H1 (cell line): ENCODE data around the gene AGFG2. TPM values are rescaled to one million over a fixed set of nuclear protein-coding genes. Genes with fewer than 3 reads are reported as not detected.

Experiments
- CTCF ChIA-PET: fragments of 300-600 bp; sonication (Branson Sonifier 250); formaldehyde crosslinking; loops from one replicate; lab custom pipeline; 2021; ENCODE audit not compliant: partially characterized antibody; lab: Charles Lee
- POLR2A ChIA-PET: fragments of 300-600 bp; sonication (Branson Sonifier 250); formaldehyde crosslinking; loops from one replicate; lab custom pipeline; 2021; ENCODE audit warnings: inconsistent platforms; ENCODE audit not compliant: partially characterized antibody; lab: Charles Lee
- DNase-seq, 2 experiments: peaks; one replicate each; pipeline versions ENCODE4 v3.0.0 to v3.0.0-alpha.2; 2010 to 2022; ENCODE audit warnings: low spot score in 2 of 2, low read depth in 1 of 2, mixed read lengths in 1 of 2
- FAIRE-seq: peaks from 2 replicates; lab custom pipeline; 2011; peaks lifted over from hg19 to GRCh38; lab: Jason Lieb, UNC
- H2AFZ ChIP-seq: 2 replicates; pipeline ENCODE4 v1.8.1; 2012; ENCODE audit warnings: low read length, inconsistent platforms
- H2AK5ac ChIP-seq: 2 replicates; pipeline ENCODE4 v1.6.1; 2013; ENCODE audit warnings: low read depth, low read length
- H2BK120ac ChIP-seq: replicated peaks from 2 replicates; pipeline ENCODE3; 2013; ENCODE audit warnings: low read depth, low read length, inconsistent platforms
- H2BK12ac ChIP-seq: 2 replicates; pipeline ENCODE4 v1.6.1; 2013; ENCODE audit warnings: low read depth, low read length
- H2BK15ac ChIP-seq: 2 replicates; pipeline ENCODE4 v1.6.1; 2013; ENCODE audit warnings: low read length
- H2BK20ac ChIP-seq: 2 replicates; pipeline ENCODE4 v1.6.1; 2013; ENCODE audit warnings: low read length
- H2BK5ac ChIP-seq: 2 replicates; pipeline ENCODE4 v1.6.1; 2013; ENCODE audit warnings: low read depth, low read length
- H3K14ac ChIP-seq: 2 replicates; pipeline ENCODE4 v1.6.1; 2013; ENCODE audit warnings: inconsistent platforms; ENCODE audit not compliant: insufficient read length
- H3K18ac ChIP-seq: 2 replicates; pipeline ENCODE4 v1.6.1; 2013; ENCODE audit warnings: low read length; ENCODE audit errors: extremely low read depth
- H3K23ac ChIP-seq: 2 replicates; pipeline ENCODE4 v1.6.1; 2013; ENCODE audit warnings: inconsistent platforms; ENCODE audit not compliant: insufficient read length
- H3K23me2 ChIP-seq: 2 replicates; pipeline ENCODE4 v1.6.1; 2013; ENCODE audit warnings: low read depth, low read length
- H3K27ac ChIP-seq: 2 replicates; pipeline ENCODE4 v1.6.1; 2011; ENCODE audit warnings: low read depth, low read length, inconsistent platforms
- H3K27me3 ChIP-seq, 4 experiments: replicated peaks in 1 of 4; 1 replicate in 1 of 4; 2 replicates in 3 of 4; pipeline versions ENCODE4 v1.6.1 to v1.8.1; 2011 to 2013; ENCODE audit warnings: low read length in 3 of 4, mild to moderate bottlenecking in 3 of 4, inconsistent platforms in 2 of 4, mixed read lengths in 2 of 4, moderate library complexity in 1 of 4; ENCODE audit not compliant: control insufficient read depth in 3 of 4, insufficient read depth in 3 of 4; ENCODE audit errors: extremely low read depth in 1 of 4
- H3K36me3 ChIP-seq, 4 experiments: 2 replicates each; pipeline versions ENCODE4 v1.6.1 to v1.8.1; 2011 to 2013; ENCODE audit warnings: mild to moderate bottlenecking in 4 of 4, low read length in 3 of 4, moderate library complexity in 2 of 4, control low read depth in 1 of 4, inconsistent platforms in 1 of 4; ENCODE audit not compliant: insufficient read depth in 4 of 4, control insufficient read depth in 2 of 4
- H3K4ac ChIP-seq: replicated peaks from 2 replicates; pipeline ENCODE3; 2013; ENCODE audit warnings: low read length, low read depth, mixed read lengths, inconsistent platforms; ENCODE audit not compliant: insufficient read length
- H3K4me1 ChIP-seq, 4 experiments: replicated peaks in 1 of 4; 1 replicate in 1 of 4; 2 replicates in 3 of 4; pipeline versions ENCODE4 v1.6.1 to v1.8.1; 2011 to 2013; ENCODE audit warnings: low read length in 3 of 4, inconsistent platforms in 2 of 4, mixed read lengths in 1 of 4; ENCODE audit not compliant: insufficient read depth in 4 of 4, control insufficient read depth in 3 of 4
- H3K4me2 ChIP-seq, 2 experiments: 2 replicates each; pipeline versions ENCODE4 v1.6.1 to v1.8.1; 2011 to 2013; ENCODE audit warnings: low read depth in 2 of 2, low read length in 2 of 2, control low read depth in 1 of 2, inconsistent platforms in 1 of 2, mild to moderate bottlenecking in 1 of 2; ENCODE audit not compliant: insufficient read depth in 1 of 2
- H3K4me3 ChIP-seq, 4 experiments: fragments of 200-600, 300-600 bp in 1 of 4; sonication (generic), shearing (Covaris generic), sonication (Bioruptor Twin) in 1 of 4; 2 replicates each; pipeline versions ENCODE4 v1.5.1 to v1.8.1; 2011 to 2016; ENCODE audit warnings: low read length in 4 of 4, low read depth in 3 of 4, control low read depth in 2 of 4, inconsistent platforms in 2 of 4, mild to moderate bottlenecking in 2 of 4, mixed read lengths in 1 of 4, moderate library complexity in 1 of 4; ENCODE audit not compliant: insufficient read depth in 2 of 4; ENCODE audit errors: extremely low read depth in 1 of 4
- H3K56ac ChIP-seq: replicated peaks from 2 replicates; pipeline ENCODE3; 2013; ENCODE audit warnings: low read depth, mild to moderate bottlenecking, mixed read lengths, low read length, inconsistent platforms; ENCODE audit not compliant: insufficient read length
- H3K79me1 ChIP-seq: 2 replicates; pipeline ENCODE4 v1.6.1; 2013; ENCODE audit warnings: low read depth, low read length, control low read depth
- H3K79me2 ChIP-seq, 2 experiments: 2 replicates each; pipeline versions ENCODE4 v1.6.1 to v1.8.1; 2012 to 2013; ENCODE audit warnings: low read length in 2 of 2, mild to moderate bottlenecking in 2 of 2, inconsistent platforms in 1 of 2; ENCODE audit not compliant: insufficient read depth in 2 of 2, control insufficient read depth in 1 of 2
- H3K9ac ChIP-seq, 4 experiments: replicated peaks in 1 of 4; 1 replicate in 1 of 4; 2 replicates in 3 of 4; pipeline versions ENCODE4 v1.6.1 to v1.8.1; 2011 to 2013; ENCODE audit warnings: low read depth in 3 of 4, low read length in 3 of 4, control low read depth in 2 of 4, mild to moderate bottlenecking in 2 of 4, moderate library complexity in 2 of 4, inconsistent platforms in 1 of 4; ENCODE audit errors: extremely low read depth in 1 of 4
- H3K9me3 ChIP-seq, 2 experiments: 2 replicates each; pipeline versions ENCODE4 v1.6.1 to v1.8.1; 2012 to 2013; ENCODE audit warnings: mild to moderate bottlenecking in 2 of 2, moderate library complexity in 2 of 2, control low read depth in 1 of 2, inconsistent platforms in 1 of 2, low read depth in 1 of 2, low read length in 1 of 2, mixed read lengths in 1 of 2; ENCODE audit not compliant: insufficient read depth in 2 of 2
- H4K20me1 ChIP-seq, 2 experiments: replicated peaks in 1 of 2; 2 replicates each; pipeline versions ENCODE3 to v1.8.1; 2011 to 2013; ENCODE audit warnings: inconsistent platforms in 2 of 2, low read length in 2 of 2, mild to moderate bottlenecking in 1 of 2; ENCODE audit not compliant: insufficient read depth in 2 of 2, control insufficient read depth in 1 of 2
- H4K5ac ChIP-seq: 2 replicates; pipeline ENCODE4 v1.6.1; 2013; ENCODE audit warnings: low read length, low read depth, mixed read lengths, inconsistent platforms; ENCODE audit not compliant: insufficient read length
- H4K8ac ChIP-seq: 2 replicates; pipeline ENCODE4 v1.8.0; 2013; ENCODE audit warnings: mild to moderate bottlenecking, moderate library complexity, low read length, inconsistent platforms; ENCODE audit not compliant: insufficient read depth; ENCODE audit errors: extremely low read depth
- H4K91ac ChIP-seq: replicated peaks from 2 replicates; pipeline ENCODE3; 2013; ENCODE audit warnings: low read length, mixed read lengths, inconsistent platforms; ENCODE audit not compliant: insufficient read length
- BRCA1 ChIP-seq: IDR thresholded peaks from 2 replicates; pipeline ENCODE4 v1.6.1; 2012; ENCODE audit warnings: low read depth, low read length, improper control_type of control experiment
- CREB1 ChIP-seq: IDR thresholded peaks from 2 replicates; pipeline ENCODE4 v1.6.1; 2012; ENCODE audit warnings: inconsistent platforms
- EZH2 ChIP-seq: fragments of 200-600 bp; sonication (generic); IDR thresholded peaks from 2 replicates; pipeline ENCODE4 v1.7.1; 2012; ENCODE audit warnings: low read depth, mild to moderate bottlenecking, moderate library complexity, low read length, inconsistent platforms; ENCODE audit not compliant: severe bottlenecking
- HDAC2 ChIP-seq, 2 experiments: fragments of 300-600 bp in 1 of 2; sonication (generic) in 1 of 2; IDR thresholded peaks; 2 replicates each; pipeline ENCODE4 v1.6.1; 2011 to 2012; ENCODE audit warnings: low read depth in 2 of 2, low read length in 2 of 2, mild to moderate bottlenecking in 2 of 2, moderate library complexity in 2 of 2, borderline replicate concordance in 1 of 2, inconsistent platforms in 1 of 2
- SIN3A ChIP-seq, 2 experiments: IDR thresholded peaks in 1 of 2; conservative IDR thresholded peaks in 1 of 2; 2 replicates each; pipeline ENCODE4 v1.6.1; 2011 to 2012; ENCODE audit warnings: low read length in 2 of 2, improper control_type of control experiment in 1 of 2, low read depth in 1 of 2, mild to moderate bottlenecking in 1 of 2
- SIX5 ChIP-seq: IDR thresholded peaks from 2 replicates; pipeline ENCODE4 v1.6.1; 2011; ENCODE audit warnings: mild to moderate bottlenecking, low read depth, low read length
- SRF ChIP-seq: IDR thresholded peaks from 2 replicates; pipeline ENCODE4 v1.6.1; 2011; ENCODE audit warnings: mild to moderate bottlenecking, low read depth, low read length, moderate library complexity
- TAF7 ChIP-seq: optimal IDR thresholded peaks from 2 replicates; pipeline ENCODE3; 2011; ENCODE audit warnings: low read depth, mild to moderate bottlenecking, inconsistent platforms, low read length, moderate library complexity, borderline replicate concordance
- TCF12 ChIP-seq: IDR thresholded peaks from 2 replicates; pipeline ENCODE4 v1.6.1; 2011; ENCODE audit warnings: low read depth, mild to moderate bottlenecking, low read length
- WGBS, 2 experiments: shearing (Covaris generic) in 1 of 2; methylation state at CpG; one replicate each; pipeline versions ENCODE4 v1.1.6 to v1.1.7; 2013 to 2015; ENCODE audit warnings: low lambda C conversion rate in 2 of 2, mixed read lengths in 2 of 2, inconsistent platforms in 1 of 2, low coverage in 1 of 2, missing lambda C conversion rate in 1 of 2; ENCODE audit not compliant: insufficient replicate concordance in 2 of 2, insufficient coverage in 1 of 2, insufficient read length in 1 of 2; ENCODE audit errors: extremely low coverage in 1 of 2, missing lambda C conversion rate in 1 of 2; 5-methylcytosine and 5-hydroxymethylcytosine counted together
- polyA plus RNA-seq, 7 experiments: library from polyadenylated mRNA; depleted of rRNA in 3 of 7; stranded (reverse) in 5 of 7; unstranded in 2 of 7; fragments of >200 nt in 5 of 7; fragments of 200-250 nt in 2 of 7; gene quantifications; 1 replicate in 5 of 7; 2 replicates in 1 of 7; 4 replicates in 1 of 7; pipeline versions ENCODE4 v1.2.1 to v1.2.3, GENCODE V29; 2011 to 2013; ENCODE audit warnings: missing spikeins in 2 of 7, mixed read lengths in 2 of 7
- total RNA-seq: library from RNA; stranded (reverse); fragmentation: NEBNext Ultra II Directional; extraction: Animal tissue kit (Norgen Biotek cat#: 25700); gene quantifications from 2 replicates; pipeline ENCODE4 v1.2.1, GENCODE V29; 2021
- TF ChIP-seq, protein P1 (sequence below): IDR thresholded peaks from 2 replicates; pipeline ENCODE4 v1.6.1; 2012; ENCODE audit warnings: low read length, inconsistent platforms
- TF ChIP-seq, protein P2 (sequence below): IDR thresholded peaks from 2 replicates; pipeline ENCODE4 v1.6.1; 2012; ENCODE audit warnings: inconsistent platforms

The AGFG2 gene
- total and polyA plus RNA-seq, 2 of the 8 experiments (the other 6 are each of a cell fraction or from before 2014, with no cell fraction given) = 7.6 to 11.2 TPM

DNA sequence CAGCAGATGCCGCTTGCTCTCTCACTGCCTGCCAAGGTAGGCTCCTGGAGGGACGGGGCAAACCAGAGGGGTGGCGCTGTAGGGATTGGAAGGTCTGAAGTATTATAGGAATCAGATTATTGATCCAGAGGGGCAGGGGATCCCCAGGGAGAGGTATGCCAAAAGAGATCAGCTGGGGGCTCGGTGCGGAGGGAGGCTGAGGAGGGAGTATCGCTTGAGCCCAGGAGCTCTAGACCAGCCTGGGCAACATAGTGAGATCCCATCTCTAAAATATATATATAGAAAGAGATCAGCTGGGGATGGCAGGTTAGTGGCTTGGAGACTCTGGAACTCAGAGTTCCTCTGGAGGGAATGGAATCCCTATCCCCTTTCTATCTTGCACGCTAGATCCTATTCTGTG is 56.2 kb downstream of the AGFG2 start:
- no peaks in the 10 kb centered on the region for H3K79me2 ChIP-seq
- H3K18ac ChIP-seq = no peak overlapping the region
- no peak overlapping the region for H3K4me3 ChIP-seq
- H3K4me1 ChIP-seq = peaks cover 0 to 4% (median under 1%) of the 10 kb centered on the region in 4 experiments; a peak in 1 of 7 replicates
- peaks cover 0 to 6% (median 3%) of the 10 kb centered on the region in 4 experiments; a peak in 4 of 8 replicates for H3K36me3 ChIP-seq
- 92% methylated on average over 7 of the region's 7 CpGs; no CpG with 5 or more reads in 1 of the 2 experiments for WGBS, 2 experiments
- no peak overlapping the region for H2AFZ ChIP-seq
- ChIA-PET POLR2A (interaction anchor here (1.2 to 6.6 kb wide), 6 partner anchors 8 to 166 kb away, joined by 4 to 67 read pairs (median 6); partner anchors contain the start of genes FBXO24, LRCH4, MEPCE and ZCWPW1), CTCF (interaction anchor here (0.8 to 1.4 kb wide), 5 partner anchors 24 to 186 kb away, joined by 3 to 4 read pairs (median 4); no protein-coding TSS in a partner anchor)
- H3K56ac ChIP-seq = no peak overlapping the region
- H4K5ac ChIP-seq = no peak overlapping the region
- H4K91ac ChIP-seq = no peak overlapping the region
- no peak overlapping the region for H3K27ac ChIP-seq
- H3K4ac ChIP-seq = no peak overlapping the region
- no peak overlapping the region for H2BK20ac ChIP-seq
- H2AK5ac ChIP-seq = no peak overlapping the region
- H3K79me1 ChIP-seq = no peaks in the 10 kb centered on the region
- no peak for DNase-seq
- no peak overlapping the region for H2BK5ac ChIP-seq
- no peak overlapping the region for H3K14ac ChIP-seq
- no peaks in the 10 kb centered on the region for H3K9me3 ChIP-seq
- no peak overlapping the region for H3K4me2 ChIP-seq
- H4K20me1 ChIP-seq = peaks cover 0 to 7% of the 10 kb centered on the region in 2 experiments
- peaks cover 0 to 2% (median under 1%) of the 10 kb centered on the region in 4 experiments; a peak in 4 of 7 replicates for H3K27me3 ChIP-seq
- H2BK120ac ChIP-seq = no peak overlapping the region
- no peaks in the 10 kb centered on the region for H3K23me2 ChIP-seq
- H4K8ac ChIP-seq = no peak overlapping the region
- FAIRE-seq = no peak
- H2BK12ac ChIP-seq = no peak overlapping the region
- no peak overlapping the region for H3K9ac ChIP-seq
- no peak overlapping the region for H2BK15ac ChIP-seq
- H3K23ac ChIP-seq = no peak overlapping the region
- TF ChIP-seq, protein P1, sequence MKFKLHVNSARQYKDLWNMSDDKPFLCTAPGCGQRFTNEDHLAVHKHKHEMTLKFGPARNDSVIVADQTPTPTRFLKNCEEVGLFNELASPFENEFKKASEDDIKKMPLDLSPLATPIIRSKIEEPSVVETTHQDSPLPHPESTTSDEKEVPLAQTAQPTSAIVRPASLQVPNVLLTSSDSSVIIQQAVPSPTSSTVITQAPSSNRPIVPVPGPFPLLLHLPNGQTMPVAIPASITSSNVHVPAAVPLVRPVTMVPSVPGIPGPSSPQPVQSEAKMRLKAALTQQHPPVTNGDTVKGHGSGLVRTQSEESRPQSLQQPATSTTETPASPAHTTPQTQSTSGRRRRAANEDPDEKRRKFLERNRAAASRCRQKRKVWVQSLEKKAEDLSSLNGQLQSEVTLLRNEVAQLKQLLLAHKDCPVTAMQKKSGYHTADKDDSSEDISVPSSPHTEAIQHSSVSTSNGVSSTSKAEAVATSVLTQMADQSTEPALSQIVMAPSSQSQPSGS = no peak
- TF ChIP-seq SIX5 (no peak), HDAC2 (IDR thresholded peaks at IDR 0.05; ENCODE audit: borderline replicate concordance in 1 of 2, low read depth in 2 of 2, low read length in 2 of 2) (no peak), EZH2 (no peak), BRCA1 (no peak), TAF7 (no peak), TCF12 (no peak), CREB1 (no peak), SIN3A (conservative IDR thresholded peaks at IDR 0.05 in 1 of 2, IDR thresholded peaks at IDR 0.05 in 1 of 2; ENCODE audit: low read depth in 1 of 2, low read length in 2 of 2) (no peak), SRF (no peak)
- TF ChIP-seq, protein P2, sequence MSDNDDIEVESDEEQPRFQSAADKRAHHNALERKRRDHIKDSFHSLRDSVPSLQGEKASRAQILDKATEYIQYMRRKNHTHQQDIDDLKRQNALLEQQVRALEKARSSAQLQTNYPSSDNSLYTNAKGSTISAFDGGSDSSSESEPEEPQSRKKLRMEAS = no peak
